ENCODE data around the gene AKAP6.

GRCh38 chr14:32620303-32620702, 291.2 kb downstream of the AKAP6 start:
- no peak for TF ChIP-seq POLR2A (IDR thresholded peaks at IDR 0.05)
- TF ChIP-seq, protein P1, sequence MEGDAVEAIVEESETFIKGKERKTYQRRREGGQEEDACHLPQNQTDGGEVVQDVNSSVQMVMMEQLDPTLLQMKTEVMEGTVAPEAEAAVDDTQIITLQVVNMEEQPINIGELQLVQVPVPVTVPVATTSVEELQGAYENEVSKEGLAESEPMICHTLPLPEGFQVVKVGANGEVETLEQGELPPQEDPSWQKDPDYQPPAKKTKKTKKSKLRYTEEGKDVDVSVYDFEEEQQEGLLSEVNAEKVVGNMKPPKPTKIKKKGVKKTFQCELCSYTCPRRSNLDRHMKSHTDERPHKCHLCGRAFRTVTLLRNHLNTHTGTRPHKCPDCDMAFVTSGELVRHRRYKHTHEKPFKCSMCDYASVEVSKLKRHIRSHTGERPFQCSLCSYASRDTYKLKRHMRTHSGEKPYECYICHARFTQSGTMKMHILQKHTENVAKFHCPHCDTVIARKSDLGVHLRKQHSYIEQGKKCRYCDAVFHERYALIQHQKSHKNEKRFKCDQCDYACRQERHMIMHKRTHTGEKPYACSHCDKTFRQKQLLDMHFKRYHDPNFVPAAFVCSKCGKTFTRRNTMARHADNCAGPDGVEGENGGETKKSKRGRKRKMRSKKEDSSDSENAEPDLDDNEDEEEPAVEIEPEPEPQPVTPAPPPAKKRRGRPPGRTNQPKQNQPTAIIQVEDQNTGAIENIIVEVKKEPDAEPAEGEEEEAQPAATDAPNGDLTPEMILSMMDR (IDR thresholded peaks at IDR 0.05) = no peak
- TF ChIP-seq POLR2AphosphoS5 (IDR thresholded peaks at IDR 0.05) = no peak
